Mesothelial cell of epicardium (in vitro differentiated cells): Measurements from ENCODE around the gene PNPLA5. TPM values are rescaled to one million over a fixed set of nuclear protein-coding genes. Genes with fewer than 3 reads are reported as not detected.

Experiments
- DNase-seq, 2 experiments: peaks; one replicate each; pipeline ENCODE4 v3.0.0; 2021; ENCODE audit warnings: low spot score in 2 of 2; ENCODE audit not compliant: unreplicated experiment in 2 of 2
- H3K27ac Mint-ChIP-seq: 2 replicates; pipeline ENCODE4 v1.8.0; 2021; ENCODE audit warnings: mixed read lengths
- H3K27me3 Mint-ChIP-seq: 2 replicates; pipeline ENCODE4 v1.8.0; 2021; ENCODE audit warnings: low read depth, mixed read lengths
- H3K36me3 Mint-ChIP-seq: 2 replicates; pipeline ENCODE4 v1.8.0; 2021; ENCODE audit warnings: mixed read lengths
- H3K4me1 Mint-ChIP-seq: 2 replicates; pipeline ENCODE4 v1.8.0; 2021; ENCODE audit warnings: mixed read lengths
- H3K4me3 Mint-ChIP-seq: 2 replicates; pipeline ENCODE4 v1.8.0; 2021; ENCODE audit warnings: mild to moderate bottlenecking, moderate library complexity, mixed read lengths
- H3K9me3 Mint-ChIP-seq: 2 replicates; pipeline ENCODE4 v1.8.0; 2021; ENCODE audit warnings: mixed read lengths
- total RNA-seq: library from RNA; stranded (reverse); gene quantifications from 3 replicates; pipeline ENCODE4 v1.2.1, GENCODE V29; 2021
- TF ChIP-seq, protein P1 (sequence below): fragments of 200-600 bp; sonication (generic); IDR thresholded peaks from one replicate; pipeline ENCODE4 v1.5.0; 2021; ENCODE audit warnings: antibody characterized with exemption; ENCODE audit not compliant: unreplicated experiment

PNPLA5 gene
- total RNA-seq, 1 donor from 2014 or later = not detected

- no peaks in the 10 kb centered on the region for H3K27me3 Mint-ChIP-seq
- no peak overlapping the region for H3K27ac Mint-ChIP-seq
- peaks cover 14% of the 10 kb centered on the region for H3K4me1 Mint-ChIP-seq
- no peak for DNase-seq
- H3K9me3 Mint-ChIP-seq = no peaks in the 10 kb centered on the region
- no peak overlapping the region for H3K4me3 Mint-ChIP-seq
- TF ChIP-seq, protein P1, sequence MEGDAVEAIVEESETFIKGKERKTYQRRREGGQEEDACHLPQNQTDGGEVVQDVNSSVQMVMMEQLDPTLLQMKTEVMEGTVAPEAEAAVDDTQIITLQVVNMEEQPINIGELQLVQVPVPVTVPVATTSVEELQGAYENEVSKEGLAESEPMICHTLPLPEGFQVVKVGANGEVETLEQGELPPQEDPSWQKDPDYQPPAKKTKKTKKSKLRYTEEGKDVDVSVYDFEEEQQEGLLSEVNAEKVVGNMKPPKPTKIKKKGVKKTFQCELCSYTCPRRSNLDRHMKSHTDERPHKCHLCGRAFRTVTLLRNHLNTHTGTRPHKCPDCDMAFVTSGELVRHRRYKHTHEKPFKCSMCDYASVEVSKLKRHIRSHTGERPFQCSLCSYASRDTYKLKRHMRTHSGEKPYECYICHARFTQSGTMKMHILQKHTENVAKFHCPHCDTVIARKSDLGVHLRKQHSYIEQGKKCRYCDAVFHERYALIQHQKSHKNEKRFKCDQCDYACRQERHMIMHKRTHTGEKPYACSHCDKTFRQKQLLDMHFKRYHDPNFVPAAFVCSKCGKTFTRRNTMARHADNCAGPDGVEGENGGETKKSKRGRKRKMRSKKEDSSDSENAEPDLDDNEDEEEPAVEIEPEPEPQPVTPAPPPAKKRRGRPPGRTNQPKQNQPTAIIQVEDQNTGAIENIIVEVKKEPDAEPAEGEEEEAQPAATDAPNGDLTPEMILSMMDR = no peak
- peaks cover 17% of the 10 kb centered on the region for H3K36me3 Mint-ChIP-seq
Measured at GRCh38 chr22:43926349-43926710, 34.5 kb upstream of the PNPLA5 start.

GRCh38 chr22:43925433-43926348 lies 33.9 kb upstream of the PNPLA5 start:
- H3K4me1 Mint-ChIP-seq = peaks cover 14% of the 10 kb centered on the region
- H3K27me3 Mint-ChIP-seq = peaks cover 2% of the 10 kb centered on the region
- H3K36me3 Mint-ChIP-seq = peaks cover 13% of the 10 kb centered on the region
- TF ChIP-seq, protein P1 = no peak
- no peaks in the 10 kb centered on the region for H3K9me3 Mint-ChIP-seq
- H3K4me3 Mint-ChIP-seq = peak overlapping the region; percentile 72
- peak overlapping the region; percentile 76 for H3K27ac Mint-ChIP-seq
- DNase-seq = no peak

DNA sequence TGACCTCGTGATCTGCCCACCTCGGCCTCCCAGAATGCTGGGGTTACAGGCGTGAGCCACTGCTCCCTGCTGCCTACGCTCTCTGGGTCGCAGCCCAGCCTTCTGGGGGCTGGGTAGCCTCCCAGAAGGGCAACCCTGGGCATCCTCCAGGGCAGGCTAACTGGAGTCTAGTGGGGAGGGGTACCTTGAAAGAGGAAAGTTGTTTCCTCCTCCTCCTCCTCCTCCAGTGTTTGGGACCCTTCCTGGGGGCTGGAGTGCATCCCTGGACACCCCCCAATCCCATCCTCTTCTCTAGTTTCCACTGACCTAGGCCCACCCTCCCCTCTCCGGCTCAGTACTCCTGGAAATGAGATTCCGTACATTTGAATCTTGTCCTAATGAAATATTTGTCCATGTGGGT lies 33.1 kb upstream of the PNPLA5 start:
- Mint-ChIP-seq H3K4me3 (peak overlapping the region; percentile 72), H3K4me1 (peaks cover 14% of the 10 kb centered on the region), H3K27ac (peak overlapping the region; percentile 76), H3K27me3 (peaks cover 2% of the 10 kb centered on the region), H3K9me3 (no peaks in the 10 kb centered on the region), H3K36me3 (peaks cover 10% of the 10 kb centered on the region)
- TF ChIP-seq, protein P1 = no peak
- DNase-seq = no peak

- Mint-ChIP-seq H3K4me3 (peak within 1 kb of the TSS; percentile 76), H3K9me3 (no peaks in the 10 kb centered on the region), H3K4me1 (peaks cover 14% of the 10 kb centered on the region), H3K27ac (peak within 1 kb of the TSS; percentile 89), H3K27me3 (peaks cover 6% of the 10 kb centered on the region), H3K36me3 (peaks cover 6% of the 10 kb centered on the region)
- DNase-seq = peak; percentile 90 to 97
- TF ChIP-seq, protein P1 = no peak
Measured at GRCh38 chr22:43923631-43924464, 32.0 kb upstream of the PNPLA5 start, which contains the start of gene PNPLA3. TSS of gene PNPLA3 (plus strand) at chr22:43923805. CDS start at chr22:43923912, 107 bp downstream.

DNA sequence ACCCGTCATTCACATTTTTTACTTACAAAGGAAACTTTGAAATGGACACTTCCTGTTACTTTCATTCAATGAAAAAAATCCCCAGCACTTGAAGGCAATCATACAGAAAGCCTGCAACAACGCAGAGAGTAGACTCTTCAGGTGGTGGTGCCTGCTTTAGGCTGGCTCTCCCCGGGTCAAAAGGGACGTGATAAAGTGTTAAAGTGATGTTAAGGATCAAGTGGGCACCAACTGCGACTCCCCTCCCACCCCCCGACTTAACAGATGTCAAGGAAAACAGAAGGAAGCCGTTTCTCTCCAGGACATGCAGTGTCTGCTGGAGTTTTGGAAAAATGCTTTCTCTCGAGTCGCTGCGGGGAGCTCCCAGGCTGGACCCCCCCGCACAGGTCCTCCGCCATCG lies 31.4 kb upstream of the PNPLA5 start:
- Mint-ChIP-seq H3K4me3 (peak overlapping the region; percentile 76), H3K4me1 (peaks cover 14% of the 10 kb centered on the region), H3K36me3 (peaks cover under 1% of the 10 kb centered on the region), H3K27ac (peak overlapping the region; percentile 89), H3K27me3 (peaks cover 10% of the 10 kb centered on the region), H3K9me3 (no peaks in the 10 kb centered on the region)
- no peak for DNase-seq
- TF ChIP-seq, protein P1 = no peak
